Body of pancreas (tissue), 4 donors: ENCODE results near the gene ZC2HC1B.

ENCODE experiments used
- CTCF ChIP-seq, 7 experiments: fragments of 450-650 bp in 4 of 7; fragments of 200-600 bp in 3 of 7; sonication (generic) in 3 of 7; IDR thresholded peaks; one replicate each; pipeline ENCODE4 v1.5.1; 2016 to 2019; ENCODE audit warnings: antibody characterized with exemption in 7 of 7
- POLR2A ChIP-seq, 3 donors: fragments of 450-650 bp; IDR thresholded peaks; one replicate each; pipeline ENCODE4 v1.6.1; 2016; ENCODE audit warnings: antibody characterized with exemption in 3 of 3, mild to moderate bottlenecking in 2 of 3

DNA sequence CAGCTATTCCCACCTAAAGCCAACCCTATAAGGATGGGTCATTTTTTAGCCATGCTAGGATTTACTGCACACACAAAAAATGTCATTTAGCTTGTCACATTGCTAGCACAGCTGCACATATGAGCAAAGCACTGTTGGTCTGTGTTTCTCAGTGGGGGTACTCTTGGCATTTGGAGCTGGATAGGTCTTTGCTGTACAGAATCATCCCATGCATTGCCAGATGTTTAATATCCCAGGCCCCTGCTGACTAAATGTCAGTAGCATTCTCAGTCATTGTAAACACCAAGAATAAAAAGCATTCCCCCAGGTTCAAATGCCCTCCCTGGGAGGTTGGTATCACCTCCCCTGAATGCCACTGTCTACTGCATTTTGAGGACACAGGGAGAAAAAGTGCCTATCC, 35.7 kb upstream of the ZC2HC1B start:
- TF ChIP-seq CTCF (IDR thresholded peaks at IDR 0.05) (no peak), POLR2A (IDR thresholded peaks at IDR 0.05) (no peak)
